Camera-type eye (tissue), 1 donor: ENCODE results near the gene TGFB2. TPM values are rescaled to one million over a fixed set of nuclear protein-coding genes. Genes with fewer than 3 reads are reported as not detected.

Experiments
- total RNA-seq: library from RNA; depleted of rRNA; stranded (reverse); fragments of >200 nt; gene quantifications from one replicate; pipeline ENCODE4 v1.2.3, GENCODE V29; 2014

Gene TGFB2
- 79.6 TPM for total RNA-seq

GRCh38 chr1:218344814-218345672 lies at the start of gene TGFB2:
Gene TGFB2, plus strand, starts transcription at chr1:218345336. Its CDS starts 1,366 bp downstream, at chr1:218346702.

Other genes starting within 250 kb of the TGFB2 start
- gene RRP15, start 60.0 kb upstream of the TGFB2 start, total RNA-seq, result 13.5 TPM